B cell (primary cell): ENCODE measurements around the gene TYROBP.

Source experiments
- EZH2 ChIP-seq: IDR thresholded peaks from 2 replicates; pipeline ENCODE4 v1.6.1; 2012; ENCODE audit warnings: borderline replicate concordance, low read depth, mild to moderate bottlenecking, moderate library complexity, low read length; ENCODE audit not compliant: insufficient read depth, poor library complexity, severe bottlenecking
- TF ChIP-seq, protein P1 (sequence below): fragments of 200-600 bp; IDR thresholded peaks from one replicate; pipeline ENCODE4 v1.8.0; 2022; ENCODE audit warnings: antibody characterized with exemption, mild to moderate bottlenecking

DNA sequence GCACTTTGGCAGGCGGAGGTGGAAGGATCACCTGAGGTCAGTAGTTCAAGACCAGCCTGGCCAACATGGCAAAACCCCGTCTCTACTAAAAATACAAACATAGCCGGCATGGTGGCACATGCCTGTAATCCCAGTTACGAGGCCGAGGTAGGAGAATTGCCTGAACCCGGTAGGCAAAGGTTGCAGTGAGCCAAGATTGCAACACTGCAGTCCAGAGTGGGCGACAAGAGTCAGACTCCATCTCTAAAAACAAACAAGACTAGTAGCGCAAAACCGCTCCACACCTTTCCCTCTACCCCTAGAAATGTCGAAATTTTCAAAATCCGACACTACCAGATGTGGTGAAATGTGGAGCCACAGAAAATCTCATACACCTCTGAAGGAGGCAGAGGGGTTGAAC is 11.2 kb upstream of the TYROBP start:
- TF ChIP-seq, protein P1, sequence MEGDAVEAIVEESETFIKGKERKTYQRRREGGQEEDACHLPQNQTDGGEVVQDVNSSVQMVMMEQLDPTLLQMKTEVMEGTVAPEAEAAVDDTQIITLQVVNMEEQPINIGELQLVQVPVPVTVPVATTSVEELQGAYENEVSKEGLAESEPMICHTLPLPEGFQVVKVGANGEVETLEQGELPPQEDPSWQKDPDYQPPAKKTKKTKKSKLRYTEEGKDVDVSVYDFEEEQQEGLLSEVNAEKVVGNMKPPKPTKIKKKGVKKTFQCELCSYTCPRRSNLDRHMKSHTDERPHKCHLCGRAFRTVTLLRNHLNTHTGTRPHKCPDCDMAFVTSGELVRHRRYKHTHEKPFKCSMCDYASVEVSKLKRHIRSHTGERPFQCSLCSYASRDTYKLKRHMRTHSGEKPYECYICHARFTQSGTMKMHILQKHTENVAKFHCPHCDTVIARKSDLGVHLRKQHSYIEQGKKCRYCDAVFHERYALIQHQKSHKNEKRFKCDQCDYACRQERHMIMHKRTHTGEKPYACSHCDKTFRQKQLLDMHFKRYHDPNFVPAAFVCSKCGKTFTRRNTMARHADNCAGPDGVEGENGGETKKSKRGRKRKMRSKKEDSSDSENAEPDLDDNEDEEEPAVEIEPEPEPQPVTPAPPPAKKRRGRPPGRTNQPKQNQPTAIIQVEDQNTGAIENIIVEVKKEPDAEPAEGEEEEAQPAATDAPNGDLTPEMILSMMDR: no peak
- no peak for TF ChIP-seq EZH2
